GM12878 (cell line): ENCODE measurements around the gene CNNM2. TPM values are rescaled to one million over a fixed set of nuclear protein-coding genes. Genes with fewer than 3 reads are reported as not detected.

ENCODE experiments used
- ATAC-seq: fragments of 200-7000 bp; cut with Tn5 transposase; 3 replicates; pipeline ENCODE4 v1.9.1; 2020; ENCODE audit warnings: mild to moderate bottlenecking, moderate library complexity
- BruUV-seq: library from RNA; stranded (reverse); fragments of 400-500 nt; replicated peaks from 2 replicates; lab custom pipeline; 2021; lab: Mats Ljungman, UMichigan
- CTCF ChIA-PET: fragments of 300-600 bp; sonication (Branson Sonifier 250); formaldehyde crosslinking; extraction: SDS; loops from one replicate; lab custom pipeline; 2021; ENCODE audit warnings: inconsistent platforms; lab: Yijun Ruan, JAX
- POLR2A ChIA-PET: fragments of 350-600 bp; formaldehyde crosslinking; extraction: SDS; loops from one replicate; lab custom pipeline; 2021; ENCODE audit warnings: inconsistent platforms; lab: Charles Lee
- RAD21 ChIA-PET: fragments of 300-600 bp; sonication (Branson Sonifier 250); formaldehyde crosslinking; loops from one replicate; lab custom pipeline; 2023; ENCODE audit warnings: antibody characterized with exemption; ENCODE audit not compliant: unreplicated experiment; lab: Charles Lee
- SMC1A ChIA-PET: fragments of 300-600 bp; sonication (Branson Sonifier 250); formaldehyde crosslinking; loops from one replicate; lab custom pipeline; 2023; ENCODE audit not compliant: unreplicated experiment, uncharacterized antibody; lab: Charles Lee
- DNase-seq: peaks from one replicate; pipeline ENCODE4 v3.0.0-alpha.2; 2011; ENCODE audit warnings: low read depth, low spot score
- FAIRE-seq: peaks from 3 replicates; lab custom pipeline; 2011; peaks lifted over from hg19 to GRCh38; lab: Jason Lieb, UNC
- H2AFZ ChIP-seq: 2 replicates; pipeline ENCODE4 v1.6.0; 2011; ENCODE audit warnings: low read depth, low read length, control low read depth; ENCODE audit not compliant: control insufficient read depth
- H3K27ac ChIP-seq: 2 replicates; pipeline ENCODE4 v1.5.1; 2011; ENCODE audit warnings: control low read depth; ENCODE audit not compliant: control insufficient read depth, insufficient read depth
- H3K27me3 ChIP-seq, 2 experiments: replicated peaks in 1 of 2; 2 replicates each; pipeline versions ENCODE4 v1.6.0 to v1.6.1; 2011; ENCODE audit warnings: low read length in 1 of 2; ENCODE audit not compliant: control insufficient read depth in 2 of 2, insufficient read depth in 2 of 2
- H3K36me3 ChIP-seq, 2 experiments: 2 replicates each; pipeline ENCODE4 v1.5.1; 2011; ENCODE audit warnings: low read length in 1 of 2; ENCODE audit not compliant: control insufficient read depth in 2 of 2, insufficient read depth in 2 of 2
- H3K4me1 ChIP-seq: 2 replicates; pipeline ENCODE4 v1.6.1; 2011; ENCODE audit warnings: mild to moderate bottlenecking, low read length, moderate library complexity, mixed read lengths; ENCODE audit not compliant: control insufficient read depth, insufficient read depth
- H3K4me2 ChIP-seq: 2 replicates; pipeline ENCODE4 v1.6.0; 2011; ENCODE audit warnings: control low read depth; ENCODE audit not compliant: control insufficient read depth, insufficient read depth
- H3K4me3 ChIP-seq: fragments of 200-600 bp; sonication (generic); 2 replicates; pipeline ENCODE4 v1.5.1; 2016
- H3K79me2 ChIP-seq: 2 replicates; pipeline ENCODE4 v1.6.0; 2011; ENCODE audit warnings: low read length; ENCODE audit not compliant: control insufficient read depth, insufficient read depth
- H3K9ac ChIP-seq: 2 replicates; pipeline ENCODE4 v1.8.0; 2011; ENCODE audit warnings: low read length, control low read depth, mixed read lengths; ENCODE audit not compliant: control insufficient read depth, insufficient read depth
- H3K9me3 ChIP-seq: replicated peaks from 3 replicates; pipeline ENCODE4 v1.5.1; 2011; ENCODE audit warnings: mild to moderate bottlenecking, low read length; ENCODE audit not compliant: control insufficient read depth, insufficient read depth
- H4K20me1 ChIP-seq: 2 replicates; pipeline ENCODE4 v1.6.0; 2011; ENCODE audit not compliant: control insufficient read depth, insufficient read depth
- JUNB ChIP-seq: IDR thresholded peaks from 2 replicates; pipeline ENCODE4 v1.6.1; 2016; ENCODE audit warnings: antibody characterized with exemption, mild to moderate bottlenecking
- ZNF622 ChIP-seq: fragments of 450-650 bp; IDR thresholded peaks from 2 replicates; pipeline ENCODE4 v1.6.1; 2017; ENCODE audit warnings: mild to moderate bottlenecking, inconsistent platforms
- WGBS: methylation state at CpG from one replicate; pipeline ENCODE4 v1.1.6; 2016; ENCODE audit warnings: low lambda C conversion rate; ENCODE audit not compliant: insufficient replicate concordance, insufficient coverage; ENCODE audit errors: missing lambda C conversion rate; 5-methylcytosine and 5-hydroxymethylcytosine counted together
- in situ Hi-C: fragments of 300-500 bp; cut with MboI; formaldehyde crosslinking; loops from 9 replicates; pipeline ENCODE4 v1.14.3; 2018; ENCODE audit warnings: mixed read lengths
- intact Hi-C: fragments of 100-400 bp; cut with micrococcal nuclease; formaldehyde crosslinking; loops from one replicate; pipeline ENCODE4 v1.14.2; 2022; ENCODE audit not compliant: unreplicated experiment
- polyA plus RNA-seq, 11 experiments: library from polyadenylated mRNA; depleted of rRNA in 4 of 11; unstranded in 6 of 11; stranded (reverse) in 5 of 11; fragments of >200 nt; fragmentation: Nextera tagmentation in 4 of 11; fragmentation: Illumina TruSeq in 1 of 11; extraction: Ambion mirVana in 4 of 11; extraction: Trizol in 1 of 11; gene quantifications; 1 replicate in 1 of 11; 2 replicates in 10 of 11; pipeline versions ENCODE4 v1.2.1 to v1.2.3, GENCODE V29; 2011 to 2016; ENCODE audit warnings: inconsistent platforms in 2 of 11, missing spikeins in 2 of 11, low read depth in 1 of 11
- total RNA-seq, 4 experiments: library from RNA; depleted of rRNA in 3 of 4; stranded (reverse); fragments of >200 nt in 3 of 4; fragmentation: Illumina TruSeq in 1 of 4; extraction: Trizol in 1 of 4; gene quantifications; 2 replicates each; pipeline versions ENCODE4 v1.2.1 to v1.2.3, GENCODE V29; 2013 to 2021
- TF ChIP-seq, protein P1 (sequence below): IDR thresholded peaks from 2 replicates; pipeline ENCODE4 v1.6.1; 2012; ENCODE audit warnings: low read depth, low read length, improper control_type of control experiment
- TF ChIP-seq, protein P2 (sequence below): fragments of 450-650 bp; IDR thresholded peaks from 2 replicates; pipeline ENCODE4 v1.6.1; 2017; ENCODE audit warnings: mild to moderate bottlenecking, moderate library complexity
- TF ChIP-seq, protein P3 (sequence below): fragments of 450-650 bp; IDR thresholded peaks from 2 replicates; pipeline ENCODE4 v1.6.1; 2016; ENCODE audit warnings: mild to moderate bottlenecking
- TF ChIP-seq, protein P4 (sequence below): IDR thresholded peaks from 2 replicates; pipeline ENCODE4 v1.6.1; 2011; ENCODE audit warnings: borderline replicate concordance, low read depth, mild to moderate bottlenecking, moderate library complexity, low read length; ENCODE audit not compliant: insufficient read depth, poor library complexity, severe bottlenecking
- TF ChIP-seq, protein P5 (sequence below): IDR thresholded peaks from 2 replicates; pipeline ENCODE4 v1.6.1; 2012; ENCODE audit warnings: low read depth, low read length, improper control_type of control experiment
- TF ChIP-seq, protein P6 (sequence below): fragments of 450-650 bp; IDR thresholded peaks from 2 replicates; pipeline ENCODE4 v1.6.1; 2016; ENCODE audit warnings: mild to moderate bottlenecking, moderate library complexity, borderline replicate concordance

Gene CNNM2
- total and polyA plus RNA-seq, 10 of the 15 experiments (the other 5 are each of a cell fraction or from before 2014, with no cell fraction given) = 0.18 to 7.3 (median 2.5) TPM

DNA sequence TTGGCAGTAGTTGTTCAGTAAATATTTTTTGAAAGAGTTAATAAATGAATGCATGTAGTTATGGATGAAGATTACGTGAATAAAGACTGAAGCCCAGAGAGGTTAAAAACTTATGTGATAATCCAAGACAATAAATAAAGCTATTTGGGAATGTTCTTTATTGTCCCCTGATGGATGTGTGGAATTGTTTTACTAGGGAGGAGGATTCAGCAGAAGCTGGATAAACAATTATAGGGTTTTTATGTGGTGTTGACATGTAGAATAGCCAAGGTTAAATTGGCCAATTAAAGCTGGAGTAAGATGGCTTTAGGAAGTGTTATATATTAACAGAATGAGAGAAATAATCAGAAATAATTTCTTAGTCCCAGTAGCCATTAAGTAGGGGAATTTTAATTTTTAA is 66.0 kb downstream of the CNNM2 start (continued):
- TF ChIP-seq, protein P1, sequence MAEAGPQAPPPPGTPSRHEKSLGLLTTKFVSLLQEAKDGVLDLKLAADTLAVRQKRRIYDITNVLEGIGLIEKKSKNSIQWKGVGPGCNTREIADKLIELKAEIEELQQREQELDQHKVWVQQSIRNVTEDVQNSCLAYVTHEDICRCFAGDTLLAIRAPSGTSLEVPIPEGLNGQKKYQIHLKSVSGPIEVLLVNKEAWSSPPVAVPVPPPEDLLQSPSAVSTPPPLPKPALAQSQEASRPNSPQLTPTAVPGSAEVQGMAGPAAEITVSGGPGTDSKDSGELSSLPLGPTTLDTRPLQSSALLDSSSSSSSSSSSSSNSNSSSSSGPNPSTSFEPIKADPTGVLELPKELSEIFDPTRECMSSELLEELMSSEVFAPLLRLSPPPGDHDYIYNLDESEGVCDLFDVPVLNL = no peak
- TF ChIP-seq JUNB (no peak), ZNF622 (no peak)

DNA sequence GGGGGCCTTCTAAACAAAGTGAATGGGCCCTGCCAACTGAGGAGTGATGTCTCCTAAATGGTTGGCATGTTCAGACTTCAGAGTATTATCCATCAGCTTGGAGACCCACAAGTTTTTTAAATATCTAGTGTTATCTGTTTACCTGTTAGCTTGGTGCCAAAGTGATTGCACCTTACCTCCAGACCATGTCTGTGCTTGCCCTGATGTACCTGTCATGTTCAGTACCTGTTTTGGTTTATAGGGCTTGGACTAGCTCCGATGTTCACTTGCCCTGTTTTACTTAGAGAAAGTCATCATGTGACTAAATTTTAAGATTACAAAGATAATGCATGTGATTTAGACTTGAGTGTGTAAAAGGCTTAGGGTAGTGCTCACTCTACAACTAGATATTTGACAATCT is 67.7 kb downstream of the CNNM2 start:
- intact Hi-C loops = no loop called here
- ChIA-PET CTCF (interaction anchor here (1.1 to 1.8 kb wide), 2 partner anchors 12 to 259 kb away, joined by 3 to 5 read pairs; no protein-coding TSS in a partner anchor), SMC1A (no interaction called here), RAD21 (no interaction called here), POLR2A (no interaction called here)
- H3K27me3 ChIP-seq = no peaks in the 10 kb centered on the region
- no peak overlapping the region for H3K27ac ChIP-seq
- H3K9me3 ChIP-seq = no peaks in the 10 kb centered on the region
- FAIRE-seq = no peak
- ATAC-seq = no peak
- WGBS = 0% methylated on average over 1 of the region's 1 CpG
- BruUV-seq = no TSS peak
- DNase-seq = no peak
- no peak overlapping the region for H3K9ac ChIP-seq
- in situ Hi-C loops = no loop called here
- H2AFZ ChIP-seq = no peak overlapping the region
- no peaks in the 10 kb centered on the region for H3K79me2 ChIP-seq
- no peaks in the 10 kb centered on the region for H3K4me1 ChIP-seq
- H3K4me3 ChIP-seq = no peak overlapping the region
- no peaks in the 10 kb centered on the region for H3K36me3 ChIP-seq
- H3K4me2 ChIP-seq = no peak overlapping the region
- no peaks in the 10 kb centered on the region for H4K20me1 ChIP-seq
- TF ChIP-seq, protein P2, sequence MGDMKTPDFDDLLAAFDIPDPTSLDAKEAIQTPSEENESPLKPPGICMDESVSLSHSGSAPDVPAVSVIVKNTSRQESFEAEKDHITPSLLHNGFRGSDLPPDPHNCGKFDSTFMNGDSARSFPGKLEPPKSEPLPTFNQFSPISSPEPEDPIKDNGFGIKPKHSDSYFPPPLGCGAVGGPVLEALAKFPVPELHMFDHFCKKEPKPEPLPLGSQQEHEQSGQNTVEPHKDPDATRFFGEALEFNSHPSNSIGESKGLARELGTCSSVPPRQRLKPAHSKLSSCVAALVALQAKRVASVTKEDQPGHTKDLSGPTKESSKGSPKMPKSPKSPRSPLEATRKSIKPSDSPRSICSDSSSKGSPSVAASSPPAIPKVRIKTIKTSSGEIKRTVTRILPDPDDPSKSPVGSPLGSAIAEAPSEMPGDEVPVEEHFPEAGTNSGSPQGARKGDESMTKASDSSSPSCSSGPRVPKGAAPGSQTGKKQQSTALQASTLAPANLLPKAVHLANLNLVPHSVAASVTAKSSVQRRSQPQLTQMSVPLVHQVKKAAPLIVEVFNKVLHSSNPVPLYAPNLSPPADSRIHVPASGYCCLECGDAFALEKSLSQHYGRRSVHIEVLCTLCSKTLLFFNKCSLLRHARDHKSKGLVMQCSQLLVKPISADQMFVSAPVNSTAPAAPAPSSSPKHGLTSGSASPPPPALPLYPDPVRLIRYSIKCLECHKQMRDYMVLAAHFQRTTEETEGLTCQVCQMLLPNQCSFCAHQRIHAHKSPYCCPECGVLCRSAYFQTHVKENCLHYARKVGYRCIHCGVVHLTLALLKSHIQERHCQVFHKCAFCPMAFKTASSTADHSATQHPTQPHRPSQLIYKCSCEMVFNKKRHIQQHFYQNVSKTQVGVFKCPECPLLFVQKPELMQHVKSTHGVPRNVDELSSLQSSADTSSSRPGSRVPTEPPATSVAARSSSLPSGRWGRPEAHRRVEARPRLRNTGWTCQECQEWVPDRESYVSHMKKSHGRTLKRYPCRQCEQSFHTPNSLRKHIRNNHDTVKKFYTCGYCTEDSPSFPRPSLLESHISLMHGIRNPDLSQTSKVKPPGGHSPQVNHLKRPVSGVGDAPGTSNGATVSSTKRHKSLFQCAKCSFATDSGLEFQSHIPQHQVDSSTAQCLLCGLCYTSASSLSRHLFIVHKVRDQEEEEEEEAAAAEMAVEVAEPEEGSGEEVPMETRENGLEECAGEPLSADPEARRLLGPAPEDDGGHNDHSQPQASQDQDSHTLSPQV = no peak
- TF ChIP-seq, protein P3, sequence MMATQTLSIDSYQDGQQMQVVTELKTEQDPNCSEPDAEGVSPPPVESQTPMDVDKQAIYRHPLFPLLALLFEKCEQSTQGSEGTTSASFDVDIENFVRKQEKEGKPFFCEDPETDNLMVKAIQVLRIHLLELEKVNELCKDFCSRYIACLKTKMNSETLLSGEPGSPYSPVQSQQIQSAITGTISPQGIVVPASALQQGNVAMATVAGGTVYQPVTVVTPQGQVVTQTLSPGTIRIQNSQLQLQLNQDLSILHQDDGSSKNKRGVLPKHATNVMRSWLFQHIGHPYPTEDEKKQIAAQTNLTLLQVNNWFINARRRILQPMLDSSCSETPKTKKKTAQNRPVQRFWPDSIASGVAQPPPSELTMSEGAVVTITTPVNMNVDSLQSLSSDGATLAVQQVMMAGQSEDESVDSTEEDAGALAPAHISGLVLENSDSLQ = no peak
- TF ChIP-seq, protein P4, sequence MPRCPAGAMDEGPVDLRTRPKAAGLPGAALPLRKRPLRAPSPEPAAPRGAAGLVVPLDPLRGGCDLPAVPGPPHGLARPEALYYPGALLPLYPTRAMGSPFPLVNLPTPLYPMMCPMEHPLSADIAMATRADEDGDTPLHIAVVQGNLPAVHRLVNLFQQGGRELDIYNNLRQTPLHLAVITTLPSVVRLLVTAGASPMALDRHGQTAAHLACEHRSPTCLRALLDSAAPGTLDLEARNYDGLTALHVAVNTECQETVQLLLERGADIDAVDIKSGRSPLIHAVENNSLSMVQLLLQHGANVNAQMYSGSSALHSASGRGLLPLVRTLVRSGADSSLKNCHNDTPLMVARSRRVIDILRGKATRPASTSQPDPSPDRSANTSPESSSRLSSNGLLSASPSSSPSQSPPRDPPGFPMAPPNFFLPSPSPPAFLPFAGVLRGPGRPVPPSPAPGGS = no peak
- TF ChIP-seq, protein P5, sequence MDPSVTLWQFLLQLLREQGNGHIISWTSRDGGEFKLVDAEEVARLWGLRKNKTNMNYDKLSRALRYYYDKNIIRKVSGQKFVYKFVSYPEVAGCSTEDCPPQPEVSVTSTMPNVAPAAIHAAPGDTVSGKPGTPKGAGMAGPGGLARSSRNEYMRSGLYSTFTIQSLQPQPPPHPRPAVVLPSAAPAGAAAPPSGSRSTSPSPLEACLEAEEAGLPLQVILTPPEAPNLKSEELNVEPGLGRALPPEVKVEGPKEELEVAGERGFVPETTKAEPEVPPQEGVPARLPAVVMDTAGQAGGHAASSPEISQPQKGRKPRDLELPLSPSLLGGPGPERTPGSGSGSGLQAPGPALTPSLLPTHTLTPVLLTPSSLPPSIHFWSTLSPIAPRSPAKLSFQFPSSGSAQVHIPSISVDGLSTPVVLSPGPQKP = no peak
- TF ChIP-seq, protein P6, sequence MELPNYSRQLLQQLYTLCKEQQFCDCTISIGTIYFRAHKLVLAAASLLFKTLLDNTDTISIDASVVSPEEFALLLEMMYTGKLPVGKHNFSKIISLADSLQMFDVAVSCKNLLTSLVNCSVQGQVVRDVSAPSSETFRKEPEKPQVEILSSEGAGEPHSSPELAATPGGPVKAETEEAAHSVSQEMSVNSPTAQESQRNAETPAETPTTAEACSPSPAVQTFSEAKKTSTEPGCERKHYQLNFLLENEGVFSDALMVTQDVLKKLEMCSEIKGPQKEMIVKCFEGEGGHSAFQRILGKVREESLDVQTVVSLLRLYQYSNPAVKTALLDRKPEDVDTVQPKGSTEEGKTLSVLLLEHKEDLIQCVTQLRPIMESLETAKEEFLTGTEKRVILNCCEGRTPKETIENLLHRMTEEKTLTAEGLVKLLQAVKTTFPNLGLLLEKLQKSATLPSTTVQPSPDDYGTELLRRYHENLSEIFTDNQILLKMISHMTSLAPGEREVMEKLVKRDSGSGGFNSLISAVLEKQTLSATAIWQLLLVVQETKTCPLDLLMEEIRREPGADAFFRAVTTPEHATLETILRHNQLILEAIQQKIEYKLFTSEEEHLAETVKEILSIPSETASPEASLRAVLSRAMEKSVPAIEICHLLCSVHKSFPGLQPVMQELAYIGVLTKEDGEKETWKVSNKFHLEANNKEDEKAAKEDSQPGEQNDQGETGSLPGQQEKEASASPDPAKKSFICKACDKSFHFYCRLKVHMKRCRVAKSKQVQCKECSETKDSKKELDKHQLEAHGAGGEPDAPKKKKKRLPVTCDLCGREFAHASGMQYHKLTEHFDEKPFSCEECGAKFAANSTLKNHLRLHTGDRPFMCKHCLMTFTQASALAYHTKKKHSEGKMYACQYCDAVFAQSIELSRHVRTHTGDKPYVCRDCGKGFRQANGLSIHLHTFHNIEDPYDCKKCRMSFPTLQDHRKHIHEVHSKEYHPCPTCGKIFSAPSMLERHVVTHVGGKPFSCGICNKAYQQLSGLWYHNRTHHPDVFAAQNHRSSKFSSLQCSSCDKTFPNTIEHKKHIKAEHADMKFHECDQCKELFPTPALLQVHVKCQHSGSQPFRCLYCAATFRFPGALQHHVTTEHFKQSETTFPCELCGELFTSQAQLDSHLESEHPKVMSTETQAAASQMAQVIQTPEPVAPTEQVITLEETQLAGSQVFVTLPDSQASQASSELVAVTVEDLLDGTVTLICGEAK = no peak
